ENCODE results near the gene KRT36. TPM values are rescaled to one million over a fixed set of nuclear protein-coding genes. Genes with fewer than 3 reads are reported as not detected.

The KRT36 gene
- total RNA-seq, 4 donors from 2014 or later, result not detected

DNA sequence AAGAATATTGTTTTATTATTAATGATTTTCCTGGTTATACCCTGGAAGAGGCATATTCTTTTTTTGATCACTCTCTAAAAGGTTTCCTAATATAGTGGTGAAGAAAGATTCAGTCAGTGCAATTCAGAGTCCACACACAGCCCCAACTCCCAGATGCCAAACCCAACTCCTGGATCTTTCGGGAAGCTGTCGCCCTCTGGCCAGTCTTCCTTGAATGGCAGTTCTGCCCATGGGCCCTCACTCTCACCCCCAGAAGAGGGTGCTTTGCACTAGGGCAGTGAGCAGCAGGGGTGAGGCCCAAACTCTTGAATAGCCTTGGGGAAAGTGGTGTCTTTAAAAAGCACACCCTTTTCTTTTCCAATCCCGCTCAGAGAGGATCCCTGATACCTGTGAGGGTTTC lies 33.5 kb downstream of the KRT36 start:
- no peak for TF ChIP-seq CTCF (IDR thresholded peaks at IDR 0.05; ENCODE audit: low read depth)

DNA sequence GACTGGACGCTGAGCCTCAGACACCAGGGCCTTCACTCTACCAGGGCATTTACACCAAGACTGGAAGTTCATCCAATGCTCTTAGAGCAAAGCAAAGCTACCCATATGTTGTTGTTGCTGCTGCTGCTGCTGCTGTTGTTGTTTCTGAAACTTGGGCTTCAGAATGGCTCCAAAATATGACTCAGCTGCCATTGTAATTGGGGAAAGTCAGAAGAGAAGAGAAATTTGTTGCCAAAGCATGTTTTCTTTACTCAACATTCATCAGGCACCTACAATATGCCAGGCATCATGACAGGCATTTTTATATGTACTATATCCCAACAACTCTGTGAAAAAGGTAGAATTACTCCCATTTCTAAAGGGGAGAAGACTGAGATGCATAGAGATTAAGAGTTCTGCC lies 34.5 kb downstream of the KRT36 start:
- TF ChIP-seq CTCF (IDR thresholded peaks at IDR 0.05; ENCODE audit: low read depth), result no peak

DNA sequence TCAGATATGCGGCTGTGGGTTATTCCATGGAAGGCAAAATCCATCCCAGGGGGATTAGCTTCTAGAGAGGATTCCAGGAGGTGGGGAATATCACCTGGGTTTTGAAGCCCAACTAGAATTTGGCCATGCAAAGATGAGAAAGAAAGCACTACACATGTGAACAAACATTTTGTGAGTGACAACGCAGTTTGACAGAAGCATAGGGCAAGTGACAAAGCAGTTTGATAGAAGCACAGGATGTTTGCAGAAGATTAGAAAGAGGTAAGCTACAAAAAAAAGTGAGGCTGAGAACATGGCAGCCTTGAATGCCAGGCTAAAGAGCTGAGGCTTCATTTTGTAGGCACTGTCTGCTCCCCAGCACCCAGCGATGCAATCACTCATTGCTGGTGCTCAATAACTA lies 36.6 kb downstream of the KRT36 start:
- no peak for TF ChIP-seq CTCF (IDR thresholded peaks at IDR 0.05; ENCODE audit: low read depth)

DNA sequence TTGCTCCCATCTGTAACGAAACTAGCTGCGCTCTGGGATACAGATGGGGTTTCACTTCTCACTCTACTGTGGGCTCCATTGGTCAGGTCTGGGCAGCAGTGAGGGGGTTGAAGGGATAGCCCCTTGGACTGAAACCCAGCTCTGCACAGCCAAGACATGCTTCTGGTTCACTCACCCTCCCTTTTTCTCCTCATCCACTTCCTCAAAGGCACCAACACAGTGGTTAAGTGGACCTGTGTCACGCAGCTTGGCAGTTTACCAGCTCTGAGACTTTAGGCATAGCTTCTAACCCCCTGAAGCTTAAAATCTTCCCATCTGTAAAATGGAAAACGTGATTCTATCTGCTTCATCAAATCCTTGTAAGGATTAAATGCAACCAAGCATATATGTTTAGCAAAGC lies 37.4 kb downstream of the KRT36 start:
- TF ChIP-seq CTCF (IDR thresholded peaks at IDR 0.05; ENCODE audit: low read depth), result no peak

DNA sequence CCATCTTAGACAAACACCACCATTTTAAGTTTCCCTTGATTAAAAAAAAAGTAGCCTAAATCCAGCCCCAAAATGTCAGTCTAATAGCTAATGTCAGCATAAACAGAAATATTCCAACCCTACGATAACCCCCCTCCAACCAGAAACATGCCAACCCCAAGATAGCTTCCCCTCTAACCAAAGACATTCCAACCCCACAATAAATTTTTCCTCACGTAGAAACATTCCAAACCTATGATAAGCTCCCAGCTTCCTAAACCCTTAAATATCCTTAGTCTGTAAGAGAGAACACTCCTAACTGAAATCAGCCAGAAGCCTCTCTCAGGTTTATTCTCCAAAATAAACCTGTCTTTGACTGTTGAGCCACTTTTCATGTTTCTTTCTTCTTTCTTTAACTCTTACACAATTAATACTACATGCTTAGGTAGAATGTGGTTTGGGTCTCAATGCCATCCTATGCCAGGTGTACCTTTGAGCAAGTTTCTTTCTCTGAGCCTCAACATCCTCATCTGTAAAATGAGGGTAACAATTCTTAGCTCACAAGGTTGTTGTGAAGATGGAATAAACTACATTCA lies 38.5 kb downstream of the KRT36 start:
- no peak for TF ChIP-seq CTCF (IDR thresholded peaks at IDR 0.05; ENCODE audit: low read depth)

DNA sequence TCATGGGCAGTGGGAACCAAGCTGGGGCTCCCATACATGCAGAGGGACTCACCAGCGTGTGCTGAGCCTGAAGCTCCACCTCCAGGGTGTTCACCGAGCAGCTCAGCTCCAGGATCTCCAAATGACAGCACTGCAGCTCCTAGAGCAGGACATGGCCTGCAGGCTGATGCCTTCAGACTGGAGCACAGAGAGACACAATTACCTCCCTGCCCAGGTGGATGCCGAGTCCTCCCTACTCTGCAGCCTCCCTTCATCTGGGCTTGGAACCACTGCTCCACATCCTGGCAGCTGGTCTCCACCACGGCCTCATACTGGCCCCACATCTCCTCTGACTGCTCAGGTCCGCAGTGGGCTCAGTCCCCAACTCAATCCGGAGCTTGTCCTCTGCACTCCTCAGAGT lies 40.7 kb downstream of the KRT36 start:
- TF ChIP-seq CTCF (IDR thresholded peaks at IDR 0.05; ENCODE audit: low read depth), result no peak

GRCh38 chr17:41448506-41448905 lies 41.2 kb downstream of the KRT36 start:
- no peak for TF ChIP-seq CTCF (IDR thresholded peaks at IDR 0.05; ENCODE audit: low read depth)
